PC-9 (cell line): ENCODE measurements around the gene CHKA. TPM values are rescaled to one million over a fixed set of nuclear protein-coding genes. Genes with fewer than 3 reads are reported as not detected.

ENCODE experiments used
- BruUV-seq: library from RNA; stranded (reverse); fragments of 400-500 nt; replicated peaks from 2 replicates; lab custom pipeline; 2021; lab: Mats Ljungman, UMichigan
- CTCF ChIA-PET: fragments of 300-600 bp; sonication (Branson Sonifier 250); formaldehyde crosslinking; loops from one replicate; lab custom pipeline; 2022; ENCODE audit warnings: antibody characterized with exemption; lab: Charles Lee
- POLR2A ChIA-PET: fragments of 300-600 bp; sonication (Branson Sonifier 250); formaldehyde crosslinking; loops from one replicate; lab custom pipeline; 2022; ENCODE audit warnings: antibody characterized with exemption; ENCODE audit not compliant: unreplicated experiment; lab: Charles Lee
- DNase-seq, 2 experiments: peaks; one replicate each; pipeline versions ENCODE4 v3.0.0 to v3.0.0-alpha.2; 2015 to 2022; ENCODE audit warnings: mixed read lengths in 1 of 2
- H2AFZ ChIP-seq: fragments of 200-600 bp; sonication (generic); 2 replicates; pipeline ENCODE4 v1.8.1; 2017; ENCODE audit warnings: antibody characterized with exemption
- H3F3A ChIP-seq: fragments of 200-600 bp; sonication (generic); 2 replicates; pipeline ENCODE4 v1.8.1; 2017; ENCODE audit warnings: antibody characterized with exemption, mild to moderate bottlenecking, low read depth; ENCODE audit not compliant: insufficient read depth
- H3K27ac ChIP-seq: fragments of 200-600 bp; sonication (generic); 2 replicates; pipeline ENCODE4 v1.6.1; 2016; ENCODE audit warnings: mixed run types
- H3K27me3 ChIP-seq: fragments of 200-600 bp; sonication (generic); 2 replicates; pipeline ENCODE4 v1.6.1; 2016; ENCODE audit warnings: low read depth, mixed run types; ENCODE audit not compliant: insufficient read depth
- H3K36me3 ChIP-seq: fragments of 200-600 bp; sonication (generic); 2 replicates; pipeline ENCODE4 v1.6.1; 2016; ENCODE audit warnings: low read depth, mixed run types
- H3K4me1 ChIP-seq: fragments of 200-600 bp; sonication (generic); replicated peaks from 2 replicates; pipeline ENCODE4 v1.6.1; 2016; ENCODE audit warnings: mixed run types; ENCODE audit not compliant: insufficient read depth
- H3K4me2 ChIP-seq: fragments of 200-600 bp; sonication (generic); 2 replicates; pipeline ENCODE4 v1.6.1; 2017; ENCODE audit warnings: mixed run types
- H3K4me3 ChIP-seq: fragments of 200-600 bp; sonication (generic); 2 replicates; pipeline ENCODE4 v1.6.1; 2016; ENCODE audit warnings: mixed run types
- H3K79me2 ChIP-seq: fragments of 200-600 bp; sonication (generic); 2 replicates; pipeline ENCODE4 v1.6.1; 2017; ENCODE audit warnings: low read depth, mixed run types
- H3K9me2 ChIP-seq: fragments of 200-600 bp; sonication (generic); 2 replicates; pipeline ENCODE4 v1.8.1; 2017; ENCODE audit warnings: mild to moderate bottlenecking; ENCODE audit not compliant: insufficient read depth
- H3K9me3 ChIP-seq: fragments of 200-600 bp; sonication (generic); 2 replicates; pipeline ENCODE4 v1.8.1; 2016; ENCODE audit warnings: low read depth; ENCODE audit not compliant: insufficient read depth
- H4K20me1 ChIP-seq: fragments of 200-600 bp; sonication (generic); 2 replicates; pipeline ENCODE4 v1.8.1; 2017; ENCODE audit not compliant: insufficient read depth
- CTCF ChIP-seq: fragments of 200-600 bp; sonication (generic); conservative IDR thresholded peaks from 2 replicates; pipeline ENCODE4 v1.6.1; 2017; ENCODE audit warnings: mixed run types, antibody characterized with exemption, mild to moderate bottlenecking, moderate library complexity
- EZH2 ChIP-seq: fragments of 200-600 bp; sonication (generic); IDR thresholded peaks from 2 replicates; pipeline ENCODE4 v1.8.0; 2017; ENCODE audit warnings: antibody characterized with exemption, low read depth
- intact Hi-C: fragments of 100-400 bp; cut with micrococcal nuclease; formaldehyde crosslinking; loops from one replicate; pipeline ENCODE4 v1.10.0; 2022; ENCODE audit not compliant: unreplicated experiment
- total RNA-seq: library from RNA; stranded (reverse); gene quantifications from 2 replicates; pipeline ENCODE4 v1.2.3, GENCODE V29; 2021

Gene CHKA
- total RNA-seq, 1 experiment from 2014 or later: 90.5 TPM

GRCh38 chr11:68148071-68148805 lies 27.1 kb upstream of the CHKA start:
- POLR2A ChIA-PET: interaction anchor here (0.6 kb wide), 1 partner anchor 128 kb away, joined by 3 read pairs; no protein-coding TSS in a partner anchor
- H2AFZ ChIP-seq: no peak overlapping the region
- DNase-seq: no peak
- H3K9me2 ChIP-seq: no peaks in the 10 kb centered on the region
- intact Hi-C loops: loop anchor here (5.0 kb wide), 2 partner anchors 106 to 136 kb away; partner anchors contain the start of gene ALDH3B1
- H3K4me2 ChIP-seq: no peak overlapping the region
- H3K27me3 ChIP-seq: no peaks in the 10 kb centered on the region
- H3K79me2 ChIP-seq: no peaks in the 10 kb centered on the region
- peaks cover 53% of the 10 kb centered on the region for H3F3A ChIP-seq
- BruUV-seq: no TSS peak
- H3K4me1 ChIP-seq: peaks cover 68% of the 10 kb centered on the region
- no peaks in the 10 kb centered on the region for H3K9me3 ChIP-seq
- no peak overlapping the region for H3K27ac ChIP-seq
- H4K20me1 ChIP-seq: no peaks in the 10 kb centered on the region
- no peak overlapping the region for H3K4me3 ChIP-seq
- CTCF ChIA-PET: no interaction called here
- TF ChIP-seq CTCF: no peak
- TF ChIP-seq EZH2: no peak
- no peaks in the 10 kb centered on the region for H3K36me3 ChIP-seq

GRCh38 chr11:68146704-68147474 lies 25.7 kb upstream of the CHKA start:
- Histone ChIP-seq H3K4me2 (peak overlapping the region; percentile 59), H3K4me1 (peaks cover 74% of the 10 kb centered on the region), H4K20me1 (no peaks in the 10 kb centered on the region), H3K9me2 (no peaks in the 10 kb centered on the region), H3F3A (peaks cover 53% of the 10 kb centered on the region), H3K36me3 (no peaks in the 10 kb centered on the region), H3K4me3 (no peak overlapping the region), H3K27ac (peak overlapping the region; percentile 91), H3K79me2 (no peaks in the 10 kb centered on the region), H2AFZ (no peak overlapping the region), H3K27me3 (no peaks in the 10 kb centered on the region), H3K9me3 (no peaks in the 10 kb centered on the region)
- TF ChIP-seq CTCF (no peak), EZH2 (no peak)
- CTCF ChIA-PET: interaction anchor here (0.5 to 0.6 kb wide), 2 partner anchors 20 to 789 kb away, joined by 3 read pairs; no protein-coding TSS in a partner anchor
- POLR2A ChIA-PET: interaction anchor here (0.5 to 2.2 kb wide), 9 partner anchors 8 to 133 kb away, joined by 3 to 68 read pairs (median 5); partner anchors contain the start of gene CHKA
- BruUV-seq: TSS peak; percentile 31
- intact Hi-C loops: loop anchor here (1.0 to 5.0 kb wide), 5 partner anchors 19 to 135 kb away; partner anchors contain the start of gene ALDH3B1
- DNase-seq: peak; percentile 76 to 96

- peak overlapping the region; percentile 59 for H3K4me2 ChIP-seq
- no peaks in the 10 kb centered on the region for H3K27me3 ChIP-seq
- H3K79me2 ChIP-seq: no peaks in the 10 kb centered on the region
- H4K20me1 ChIP-seq: no peaks in the 10 kb centered on the region
- H3K9me2 ChIP-seq: no peaks in the 10 kb centered on the region
- peaks cover 52% of the 10 kb centered on the region for H3F3A ChIP-seq
- BruUV-seq: no TSS peak
- H2AFZ ChIP-seq: no peak overlapping the region
- H3K9me3 ChIP-seq: no peaks in the 10 kb centered on the region
- no peak for TF ChIP-seq EZH2
- TF ChIP-seq CTCF: no peak
- POLR2A ChIA-PET: interaction anchor here (0.5 to 2.2 kb wide), 6 partner anchors 18 to 1602 kb away, joined by 3 to 68 read pairs (median 4); no protein-coding TSS in a partner anchor
- no peak overlapping the region for H3K4me3 ChIP-seq
- intact Hi-C loops: loop anchor here (1.0 to 5.0 kb wide), 5 partner anchors 18 to 134 kb away; partner anchors contain the start of gene ALDH3B1
- H3K4me1 ChIP-seq: peaks cover 75% of the 10 kb centered on the region
- DNase-seq: peak; percentile 98 to 99
- no peaks in the 10 kb centered on the region for H3K36me3 ChIP-seq
- H3K27ac ChIP-seq: peak overlapping the region; percentile 91
- CTCF ChIA-PET: interaction anchor here (0.5 to 0.6 kb wide), 2 partner anchors 19 to 788 kb away, joined by 3 read pairs; no protein-coding TSS in a partner anchor
These were observed 24.9 kb upstream of the CHKA start for GRCh38 chr11:68146010-68146540.
